Measurements from ENCODE around the gene ZNF346. TPM values are rescaled to one million over a fixed set of nuclear protein-coding genes. Genes with fewer than 3 reads are reported as not detected.

ZNF346 gene
- total and polyA plus RNA-seq, 2 of the 13 experiments (the other 11 are each of a cell fraction or from before 2014, with no cell fraction given): 8.6 to 19.4 TPM

DNA sequence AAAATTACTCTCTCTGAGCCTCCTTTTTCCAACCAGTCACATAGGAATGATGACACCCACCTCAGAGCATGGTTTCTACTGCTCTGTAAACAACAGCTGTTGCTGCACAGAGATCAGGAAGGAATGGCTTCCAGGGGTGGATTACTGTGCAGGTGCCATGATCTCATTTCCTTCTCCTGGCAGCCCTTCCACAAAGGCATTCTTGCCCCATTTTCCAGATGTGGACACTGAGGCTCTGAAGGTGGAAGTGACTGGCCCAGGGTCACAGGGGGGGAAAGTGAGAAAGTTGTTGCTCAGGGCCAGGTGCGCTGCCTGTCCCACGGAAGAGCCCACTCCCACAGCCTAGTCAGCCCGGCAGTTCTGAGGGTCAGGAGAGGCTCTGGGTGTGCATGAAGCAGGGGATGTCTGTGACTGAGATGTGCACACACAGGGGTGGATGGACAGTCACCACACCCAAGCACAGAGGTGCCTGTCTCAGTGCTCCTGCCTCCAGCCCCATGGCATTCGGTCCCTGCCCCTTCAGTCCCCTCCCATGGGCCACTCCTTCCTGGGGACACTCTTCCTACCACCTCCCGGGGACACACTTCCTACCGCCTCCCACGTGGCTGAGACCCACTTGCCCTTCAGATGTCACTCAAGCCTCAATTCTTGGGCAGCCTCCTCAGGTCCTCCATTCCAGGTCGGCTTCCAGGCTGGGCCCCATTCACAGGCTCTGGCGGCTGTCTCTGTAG lies 81.2 kb downstream of the ZNF346 start (continued):
- TF ChIP-seq, protein P1, sequence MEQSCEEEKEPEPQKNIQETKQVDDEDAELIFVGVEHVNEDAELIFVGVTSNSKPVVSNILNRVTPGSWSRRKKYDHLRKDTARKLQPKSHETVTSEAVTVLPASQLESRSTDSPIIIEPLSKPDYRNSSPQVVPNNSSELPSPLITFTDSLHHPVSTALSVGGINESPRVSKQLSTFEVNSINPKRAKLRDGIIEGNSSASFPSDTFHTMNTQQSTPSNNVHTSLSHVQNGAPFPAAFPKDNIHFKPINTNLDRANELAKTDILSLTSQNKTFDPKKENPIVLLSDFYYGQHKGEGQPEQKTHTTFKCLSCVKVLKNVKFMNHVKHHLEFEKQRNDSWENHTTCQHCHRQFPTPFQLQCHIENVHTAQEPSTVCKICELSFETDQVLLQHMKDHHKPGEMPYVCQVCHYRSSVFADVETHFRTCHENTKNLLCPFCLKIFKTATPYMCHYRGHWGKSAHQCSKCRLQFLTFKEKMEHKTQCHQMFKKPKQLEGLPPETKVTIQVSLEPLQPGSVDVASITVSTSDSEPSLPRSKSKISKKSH (CRISPR knock-in tag; IDR thresholded peaks at IDR 0.05; ENCODE audit: borderline replicate concordance): no peak
- TF ChIP-seq, protein P2, sequence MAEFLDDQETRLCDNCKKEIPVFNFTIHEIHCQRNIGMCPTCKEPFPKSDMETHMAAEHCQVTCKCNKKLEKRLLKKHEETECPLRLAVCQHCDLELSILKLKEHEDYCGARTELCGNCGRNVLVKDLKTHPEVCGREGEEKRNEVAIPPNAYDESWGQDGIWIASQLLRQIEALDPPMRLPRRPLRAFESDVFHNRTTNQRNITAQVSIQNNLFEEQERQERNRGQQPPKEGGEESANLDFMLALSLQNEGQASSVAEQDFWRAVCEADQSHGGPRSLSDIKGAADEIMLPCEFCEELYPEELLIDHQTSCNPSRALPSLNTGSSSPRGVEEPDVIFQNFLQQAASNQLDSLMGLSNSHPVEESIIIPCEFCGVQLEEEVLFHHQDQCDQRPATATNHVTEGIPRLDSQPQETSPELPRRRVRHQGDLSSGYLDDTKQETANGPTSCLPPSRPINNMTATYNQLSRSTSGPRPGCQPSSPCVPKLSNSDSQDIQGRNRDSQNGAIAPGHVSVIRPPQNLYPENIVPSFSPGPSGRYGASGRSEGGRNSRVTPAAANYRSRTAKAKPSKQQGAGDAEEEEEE (CRISPR knock-in tag; IDR thresholded peaks at IDR 0.05; ENCODE audit: borderline replicate concordance): no peak
- TF ChIP-seq ONECUT2 (CRISPR knock-in tag; IDR thresholded peaks at IDR 0.05) (no peak), ZNF430 (CRISPR knock-in tag; IDR thresholded peaks at IDR 0.05) (no peak), ETV5 (CRISPR knock-in tag; IDR thresholded peaks at IDR 0.05; ENCODE audit: borderline replicate concordance) (peak; percentile 24; the same call in 1 of the 2 replicates), U2AF2 (IDR thresholded peaks at IDR 0.05; ENCODE audit: low read depth, low read length) (no peak), ELF3 (CRISPR knock-in tag; IDR thresholded peaks at IDR 0.05) (peak; percentile 48; the same call in 1 of the 2 replicates), HNF4G (IDR thresholded peaks at IDR 0.05; ENCODE audit: borderline replicate concordance, low read depth, low read length) (no peak), HNF4G (CRISPR knock-in tag; IDR thresholded peaks at IDR 0.05; ENCODE audit: borderline replicate concordance, low read depth) (no peak), NR2C2 (CRISPR knock-in tag; IDR thresholded peaks at IDR 0.05; ENCODE audit: borderline replicate concordance) (no peak), ZNF724P (CRISPR knock-in tag; IDR thresholded peaks at IDR 0.05; ENCODE audit: borderline replicate concordance) (no peak), ZNF350 (CRISPR knock-in tag; IDR thresholded peaks at IDR 0.05; ENCODE audit: borderline replicate concordance, low read depth) (no peak), ZNF644 (CRISPR knock-in tag; IDR thresholded peaks at IDR 0.05; ENCODE audit: low read depth) (no peak), ZFP62 (CRISPR knock-in tag; IDR thresholded peaks at IDR 0.05) (no peak), CEBPB (IDR thresholded peaks at IDR 0.05; ENCODE audit: borderline replicate concordance, low read depth, low read length) (no peak), WIZ (CRISPR knock-in tag; IDR thresholded peaks at IDR 0.05) (no peak), ZNF451 (CRISPR knock-in tag; IDR thresholded peaks at IDR 0.05) (no peak), ZNF136 (CRISPR knock-in tag; IDR thresholded peaks at IDR 0.05; ENCODE audit: low read depth) (no peak)
- TF ChIP-seq, protein P3, sequence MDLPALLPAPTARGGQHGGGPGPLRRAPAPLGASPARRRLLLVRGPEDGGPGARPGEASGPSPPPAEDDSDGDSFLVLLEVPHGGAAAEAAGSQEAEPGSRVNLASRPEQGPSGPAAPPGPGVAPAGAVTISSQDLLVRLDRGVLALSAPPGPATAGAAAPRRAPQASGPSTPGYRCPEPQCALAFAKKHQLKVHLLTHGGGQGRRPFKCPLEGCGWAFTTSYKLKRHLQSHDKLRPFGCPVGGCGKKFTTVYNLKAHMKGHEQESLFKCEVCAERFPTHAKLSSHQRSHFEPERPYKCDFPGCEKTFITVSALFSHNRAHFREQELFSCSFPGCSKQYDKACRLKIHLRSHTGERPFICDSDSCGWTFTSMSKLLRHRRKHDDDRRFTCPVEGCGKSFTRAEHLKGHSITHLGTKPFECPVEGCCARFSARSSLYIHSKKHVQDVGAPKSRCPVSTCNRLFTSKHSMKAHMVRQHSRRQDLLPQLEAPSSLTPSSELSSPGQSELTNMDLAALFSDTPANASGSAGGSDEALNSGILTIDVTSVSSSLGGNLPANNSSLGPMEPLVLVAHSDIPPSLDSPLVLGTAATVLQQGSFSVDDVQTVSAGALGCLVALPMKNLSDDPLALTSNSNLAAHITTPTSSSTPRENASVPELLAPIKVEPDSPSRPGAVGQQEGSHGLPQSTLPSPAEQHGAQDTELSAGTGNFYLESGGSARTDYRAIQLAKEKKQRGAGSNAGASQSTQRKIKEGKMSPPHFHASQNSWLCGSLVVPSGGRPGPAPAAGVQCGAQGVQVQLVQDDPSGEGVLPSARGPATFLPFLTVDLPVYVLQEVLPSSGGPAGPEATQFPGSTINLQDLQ (CRISPR knock-in tag; IDR thresholded peaks at IDR 0.05): no peak
- TF ChIP-seq, protein P4, sequence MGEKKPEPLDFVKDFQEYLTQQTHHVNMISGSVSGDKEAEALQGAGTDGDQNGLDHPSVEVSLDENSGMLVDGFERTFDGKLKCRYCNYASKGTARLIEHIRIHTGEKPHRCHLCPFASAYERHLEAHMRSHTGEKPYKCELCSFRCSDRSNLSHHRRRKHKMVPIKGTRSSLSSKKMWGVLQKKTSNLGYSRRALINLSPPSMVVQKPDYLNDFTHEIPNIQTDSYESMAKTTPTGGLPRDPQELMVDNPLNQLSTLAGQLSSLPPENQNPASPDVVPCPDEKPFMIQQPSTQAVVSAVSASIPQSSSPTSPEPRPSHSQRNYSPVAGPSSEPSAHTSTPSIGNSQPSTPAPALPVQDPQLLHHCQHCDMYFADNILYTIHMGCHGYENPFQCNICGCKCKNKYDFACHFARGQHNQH (CRISPR knock-in tag; IDR thresholded peaks at IDR 0.05): no peak
- TF ChIP-seq, protein P5, sequence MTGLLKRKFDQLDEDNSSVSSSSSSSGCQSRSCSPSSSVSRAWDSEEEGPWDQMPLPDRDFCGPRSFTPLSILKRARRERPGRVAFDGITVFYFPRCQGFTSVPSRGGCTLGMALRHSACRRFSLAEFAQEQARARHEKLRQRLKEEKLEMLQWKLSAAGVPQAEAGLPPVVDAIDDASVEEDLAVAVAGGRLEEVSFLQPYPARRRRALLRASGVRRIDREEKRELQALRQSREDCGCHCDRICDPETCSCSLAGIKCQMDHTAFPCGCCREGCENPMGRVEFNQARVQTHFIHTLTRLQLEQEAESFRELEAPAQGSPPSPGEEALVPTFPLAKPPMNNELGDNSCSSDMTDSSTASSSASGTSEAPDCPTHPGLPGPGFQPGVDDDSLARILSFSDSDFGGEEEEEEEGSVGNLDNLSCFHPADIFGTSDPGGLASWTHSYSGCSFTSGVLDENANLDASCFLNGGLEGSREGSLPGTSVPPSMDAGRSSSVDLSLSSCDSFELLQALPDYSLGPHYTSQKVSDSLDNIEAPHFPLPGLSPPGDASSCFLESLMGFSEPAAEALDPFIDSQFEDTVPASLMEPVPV (CRISPR knock-in tag; IDR thresholded peaks at IDR 0.05): no peak
